SK-N-SH (cell line): ENCODE measurements around the gene NR2C2AP. TPM values are rescaled to one million over a fixed set of nuclear protein-coding genes. Genes with fewer than 3 reads are reported as not detected.

Source experiments
- CTCF ChIA-PET: fragments of 300-600, 350-600 bp; formaldehyde crosslinking; extraction: SDS; loops from one replicate; lab custom pipeline; 2021; lab: Yijun Ruan, JAX
- POLR2A ChIA-PET: fragments of 350-600 bp; sonication (Branson Sonifier 250); formaldehyde crosslinking; extraction: SDS; loops from one replicate; lab custom pipeline; 2020; ENCODE audit warnings: antibody characterized with exemption, inconsistent platforms; lab: Yijun Ruan, JAX
- DNase-seq: peaks from one replicate; pipeline ENCODE4 v3.0.0; 2012
- H2AFZ ChIP-seq: fragments of 200-600 bp; sonication (generic); 2 replicates; pipeline ENCODE4 v1.8.1; 2016; ENCODE audit warnings: antibody characterized with exemption, mild to moderate bottlenecking, low read depth
- H3F3A ChIP-seq: fragments of 200-600 bp; sonication (generic); replicated peaks from 2 replicates; pipeline ENCODE3; 2016; ENCODE audit warnings: antibody characterized with exemption, mild to moderate bottlenecking; ENCODE audit not compliant: insufficient read depth
- H3K27ac ChIP-seq, 2 experiments: fragments of 200-500 bp in 1 of 2; fragments of 200-600 bp in 1 of 2; sonication (Bioruptor generic) in 1 of 2; sonication (generic), shearing (Covaris generic) in 1 of 2; 2 replicates each; pipeline versions ENCODE4 v1.5.1 to v1.6.1; 2014 to 2016; ENCODE audit warnings: low read depth in 2 of 2, inconsistent platforms in 1 of 2, low read length in 1 of 2, mild to moderate bottlenecking in 1 of 2, mixed read lengths in 1 of 2
- H3K27me3 ChIP-seq: fragments of 200-600 bp; sonication (generic), shearing (Covaris generic); 2 replicates; pipeline ENCODE4 v1.6.1; 2016; ENCODE audit warnings: mixed run types; ENCODE audit not compliant: insufficient read depth
- H3K36me3 ChIP-seq, 2 experiments: fragments of 200-500 bp in 1 of 2; fragments of 200-600 bp in 1 of 2; sonication (Bioruptor generic) in 1 of 2; sonication (generic) in 1 of 2; replicated peaks in 1 of 2; 2 replicates each; pipeline versions ENCODE3 to v1.5.1; 2014 to 2016; ENCODE audit warnings: low read length in 1 of 2, mild to moderate bottlenecking in 1 of 2; ENCODE audit not compliant: insufficient read depth in 2 of 2, control insufficient read depth in 1 of 2
- H3K4me1 ChIP-seq, 2 experiments: fragments of 200-500 bp in 1 of 2; fragments of 200-600 bp in 1 of 2; sonication (Bioruptor generic) in 1 of 2; sonication (generic), shearing (Covaris generic) in 1 of 2; 2 replicates each; pipeline versions ENCODE4 v1.5.1 to v1.6.1; 2014 to 2016; ENCODE audit warnings: low read depth in 1 of 2, low read length in 1 of 2, mixed run types in 1 of 2; ENCODE audit not compliant: insufficient read depth in 2 of 2, control insufficient read depth in 1 of 2
- H3K4me2 ChIP-seq: fragments of 200-600 bp; sonication (generic), shearing (Covaris generic); 2 replicates; pipeline ENCODE4 v1.6.1; 2017; ENCODE audit warnings: mixed run types
- H3K4me3 ChIP-seq, 2 experiments: fragments of 200-500 bp in 1 of 2; fragments of 200-600 bp in 1 of 2; sonication (Bioruptor generic) in 1 of 2; sonication (generic), shearing (Covaris generic) in 1 of 2; 2 replicates each; pipeline versions ENCODE4 v1.5.1 to v1.8.1; 2014 to 2016; ENCODE audit warnings: low read depth in 2 of 2, inconsistent platforms in 1 of 2, low read length in 1 of 2, mild to moderate bottlenecking in 1 of 2, mixed read lengths in 1 of 2, moderate library complexity in 1 of 2
- H3K79me2 ChIP-seq: fragments of 200-600 bp; sonication (generic); 2 replicates; pipeline ENCODE4 v1.8.1; 2017; ENCODE audit warnings: mild to moderate bottlenecking; ENCODE audit not compliant: insufficient read depth
- H3K9ac ChIP-seq: fragments of 200-600 bp; sonication (generic); 2 replicates; pipeline ENCODE4 v1.6.1; 2017; ENCODE audit warnings: mixed run types
- H3K9me2 ChIP-seq: fragments of 200-600 bp; sonication (generic); 2 replicates; pipeline ENCODE4 v1.6.1; 2017; ENCODE audit warnings: mixed run types
- H3K9me3 ChIP-seq: fragments of 200-600 bp; sonication (generic); 2 replicates; pipeline ENCODE4 v1.6.1; 2017; ENCODE audit warnings: mixed run types, mild to moderate bottlenecking, moderate library complexity
- H4K20me1 ChIP-seq: fragments of 200-600 bp; sonication (generic); 2 replicates; pipeline ENCODE4 v1.6.1; 2017; ENCODE audit warnings: mild to moderate bottlenecking, mixed run types; ENCODE audit not compliant: insufficient read depth
- EZH2phosphoT487 ChIP-seq: fragments of 200-600 bp; sonication (generic); IDR thresholded peaks from 2 replicates; pipeline ENCODE4 v1.6.1; 2017; ENCODE audit warnings: low read depth, mixed run types, mild to moderate bottlenecking, antibody characterized with exemption, moderate library complexity, borderline replicate concordance
- GABPA ChIP-seq: IDR thresholded peaks from 2 replicates; pipeline ENCODE4 v1.4.0; 2012; ENCODE audit warnings: low read depth, mild to moderate bottlenecking
- GATA2 ChIP-seq: sonication (generic); formaldehyde crosslinking; IDR thresholded peaks from 2 replicates; pipeline ENCODE4 v1.5.0; 2020; ENCODE audit warnings: mild to moderate bottlenecking, missing genetic modification reagents
- MXI1 ChIP-seq: IDR thresholded peaks from 2 replicates; pipeline ENCODE4 v1.6.1; 2012; ENCODE audit warnings: mild to moderate bottlenecking, low read depth, low read length, improper control_type of control experiment
- PBX3 ChIP-seq: IDR thresholded peaks from 2 replicates; pipeline ENCODE4; 2012
- RAD21 ChIP-seq: IDR thresholded peaks from 2 replicates; pipeline ENCODE4 v1.6.1; 2012; ENCODE audit warnings: mild to moderate bottlenecking, low read length
- RFX5 ChIP-seq: IDR thresholded peaks from 2 replicates; pipeline ENCODE4 v1.6.1; 2012; ENCODE audit warnings: mild to moderate bottlenecking, improper control_type of control experiment, low read length
- RXRA ChIP-seq: IDR thresholded peaks from 2 replicates; pipeline ENCODE4 v1.4.0; 2012; ENCODE audit warnings: low read depth, mild to moderate bottlenecking, borderline replicate concordance
- SIN3A ChIP-seq: IDR thresholded peaks from 2 replicates; pipeline ENCODE4 v1.6.1; 2012; ENCODE audit warnings: low read depth, mild to moderate bottlenecking, low read length, moderate library complexity, borderline replicate concordance
- TAF1 ChIP-seq: IDR thresholded peaks from 2 replicates; pipeline ENCODE4 v1.6.1; 2012; ENCODE audit warnings: low read depth, mild to moderate bottlenecking, low read length, moderate library complexity, borderline replicate concordance
- TCF12 ChIP-seq: IDR thresholded peaks from 2 replicates; pipeline ENCODE4 v1.4.0; 2012
- TEAD4 ChIP-seq: IDR thresholded peaks from 2 replicates; pipeline ENCODE4 v1.4.0; 2012; ENCODE audit warnings: mild to moderate bottlenecking, borderline replicate concordance; ENCODE audit not compliant: insufficient read depth
- USF2 ChIP-seq: fragments of 150-350 bp; IDR thresholded peaks from 2 replicates; pipeline ENCODE4 v1.6.1; 2017; ENCODE audit warnings: antibody characterized with exemption, low read length, low read depth, borderline replicate concordance
- YY1 ChIP-seq: IDR thresholded peaks from 2 replicates; pipeline ENCODE4 v1.4.0; 2012; ENCODE audit warnings: low read depth, mild to moderate bottlenecking
- ZBTB33 ChIP-seq: IDR thresholded peaks from 2 replicates; pipeline ENCODE4 v1.4.0; 2012; ENCODE audit warnings: low read depth, borderline replicate concordance
- WGBS: methylation state at CpG from one replicate; pipeline ENCODE4 v1.1.6; 2017; ENCODE audit warnings: low lambda C conversion rate; 5-methylcytosine and 5-hydroxymethylcytosine counted together
- polyA plus RNA-seq, 3 experiments: library from polyadenylated mRNA; depleted of rRNA; stranded (reverse); fragments of >200 nt; gene quantifications; 2 replicates each; pipeline ENCODE4 v1.2.3, GENCODE V29; 2012
- TF ChIP-seq, protein P1 (sequence below): fragments of 150-350 bp; IDR thresholded peaks from 2 replicates; pipeline ENCODE4 v1.6.1; 2016; ENCODE audit warnings: mild to moderate bottlenecking, low read depth, low read length
- TF ChIP-seq, protein P2 (sequence below): IDR thresholded peaks from 2 replicates; pipeline ENCODE4 v1.4.0; 2012; ENCODE audit warnings: low read depth, borderline replicate concordance

Gene NR2C2AP
- polyA plus RNA-seq, 1 of the 3 experiments (the other 2 are of a cell fraction), result 21.9 TPM

DNA sequence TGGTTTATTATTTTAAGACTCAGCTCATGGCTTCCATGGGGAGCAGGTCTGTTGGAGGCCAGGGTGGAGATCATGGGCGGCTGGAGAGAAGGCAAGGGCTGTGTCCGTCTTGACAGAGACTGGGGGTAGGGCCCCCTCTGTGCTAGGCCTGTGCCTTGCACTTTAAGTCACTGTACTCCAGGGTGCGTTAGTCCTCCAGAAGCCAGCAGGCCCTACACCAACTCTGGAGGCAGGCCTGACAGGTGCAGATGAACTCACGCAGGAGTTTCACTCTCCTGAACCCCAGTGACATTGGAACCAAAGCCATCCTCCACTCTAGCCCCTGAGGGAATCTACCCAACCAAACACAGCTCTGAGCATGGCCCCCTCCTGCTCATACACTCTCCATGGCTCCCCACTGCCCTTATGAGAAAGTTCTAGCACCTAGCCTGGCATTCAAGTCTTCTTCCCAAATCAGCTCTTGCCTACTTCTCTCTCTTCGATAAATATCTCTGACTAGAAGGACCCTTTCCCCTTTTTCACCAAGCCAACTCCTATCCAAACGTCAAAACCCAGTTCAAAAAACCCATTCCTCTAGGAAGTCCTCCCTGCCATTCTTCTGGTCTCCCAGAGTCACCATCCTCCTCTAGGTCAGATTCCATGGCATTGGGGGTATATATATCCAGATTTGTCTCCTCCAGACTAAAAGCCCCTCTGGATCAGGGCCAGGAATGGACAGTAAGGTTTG is 48.3 kb downstream of the NR2C2AP start:
- POLR2A ChIA-PET, result no interaction called here
- H2AFZ ChIP-seq, result no peak overlapping the region
- no peak overlapping the region for H3K4me3 ChIP-seq
- H3K4me2 ChIP-seq, result no peak overlapping the region
- H4K20me1 ChIP-seq, result no peaks in the 10 kb centered on the region
- H3K27ac ChIP-seq, result no peak overlapping the region
- TF ChIP-seq, protein P1, sequence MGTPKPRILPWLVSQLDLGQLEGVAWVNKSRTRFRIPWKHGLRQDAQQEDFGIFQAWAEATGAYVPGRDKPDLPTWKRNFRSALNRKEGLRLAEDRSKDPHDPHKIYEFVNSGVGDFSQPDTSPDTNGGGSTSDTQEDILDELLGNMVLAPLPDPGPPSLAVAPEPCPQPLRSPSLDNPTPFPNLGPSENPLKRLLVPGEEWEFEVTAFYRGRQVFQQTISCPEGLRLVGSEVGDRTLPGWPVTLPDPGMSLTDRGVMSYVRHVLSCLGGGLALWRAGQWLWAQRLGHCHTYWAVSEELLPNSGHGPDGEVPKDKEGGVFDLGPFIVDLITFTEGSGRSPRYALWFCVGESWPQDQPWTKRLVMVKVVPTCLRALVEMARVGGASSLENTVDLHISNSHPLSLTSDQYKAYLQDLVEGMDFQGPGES, result no peak
- TF ChIP-seq RFX5 (no peak), RAD21 (no peak), EZH2phosphoT487 (no peak), ZBTB33 (no peak), GABPA (no peak), PBX3 (no peak), SIN3A (no peak), RXRA (no peak), USF2 (no peak), MXI1 (no peak), TEAD4 (no peak), GATA2 (no peak), YY1 (no peak), TCF12 (no peak), TAF1 (no peak)
- TF ChIP-seq, protein P2, sequence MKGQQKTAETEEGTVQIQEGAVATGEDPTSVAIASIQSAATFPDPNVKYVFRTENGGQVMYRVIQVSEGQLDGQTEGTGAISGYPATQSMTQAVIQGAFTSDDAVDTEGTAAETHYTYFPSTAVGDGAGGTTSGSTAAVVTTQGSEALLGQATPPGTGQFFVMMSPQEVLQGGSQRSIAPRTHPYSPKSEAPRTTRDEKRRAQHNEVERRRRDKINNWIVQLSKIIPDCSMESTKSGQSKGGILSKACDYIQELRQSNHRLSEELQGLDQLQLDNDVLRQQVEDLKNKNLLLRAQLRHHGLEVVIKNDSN, result no peak
- TF ChIP-seq, all 33 proteins: peak for 0
- CTCF ChIA-PET, result interaction anchor here (5.9 to 6.5 kb wide), 2 partner anchors 8 to 21 kb away, joined by 51 to 79 read pairs; no protein-coding TSS in a partner anchor
- H3K9me2 ChIP-seq, result no peaks in the 10 kb centered on the region
- no peaks in the 10 kb centered on the region for H3K27me3 ChIP-seq
- H3K36me3 ChIP-seq, result peaks cover 0 to 9% of the 10 kb centered on the region in 2 experiments
- H3K9ac ChIP-seq, result no peak overlapping the region
- no peaks in the 10 kb centered on the region for H3F3A ChIP-seq
- DNase-seq, result no peak
- no peaks in the 10 kb centered on the region for H3K9me3 ChIP-seq
- 90% methylated on average over 4 of the region's 6 CpGs for WGBS
- H3K79me2 ChIP-seq, result no peaks in the 10 kb centered on the region
- H3K4me1 ChIP-seq, result no peaks in the 10 kb centered on the region
